Nephron (organoid): ENCODE data around the gene HNRNPR.
"Not testable (repeated sequence)": the region's sequence is repeated elsewhere in the genome, so short reads cannot be mapped to it uniquely, and the experiment has no call there.

Source experiments
- H3K27ac Mint-ChIP-seq, 3 experiments: 2 replicates each; pipeline ENCODE4 v1.8.0; 2020; ENCODE audit warnings: mixed read lengths in 3 of 3, mild to moderate bottlenecking in 2 of 3, moderate library complexity in 1 of 3
- H3K27me3 Mint-ChIP-seq: 2 replicates; pipeline ENCODE4 v1.8.0; 2021; ENCODE audit warnings: low read depth, mild to moderate bottlenecking, moderate library complexity, mixed read lengths
- H3K36me3 Mint-ChIP-seq: 2 replicates; pipeline ENCODE4 v1.8.0; 2020; ENCODE audit warnings: low read depth, mixed read lengths
- H3K4me1 Mint-ChIP-seq: 2 replicates; pipeline ENCODE4 v1.8.0; 2020; ENCODE audit warnings: mixed read lengths
- H3K4me3 Mint-ChIP-seq, 3 experiments: 2 replicates each; pipeline ENCODE4 v1.8.0; 2020; ENCODE audit warnings: mild to moderate bottlenecking in 3 of 3, mixed read lengths in 3 of 3, moderate library complexity in 2 of 3
- H3K9me3 Mint-ChIP-seq: 2 replicates; pipeline ENCODE4 v1.8.0; 2020; ENCODE audit warnings: mixed read lengths
- TF ChIP-seq, protein P1 (sequence below), 3 experiments: fragments of 200-600 bp; sonication (generic); IDR thresholded peaks; one replicate each; pipeline ENCODE4 v1.5.0; 2021; ENCODE audit warnings: antibody characterized with exemption in 3 of 3; ENCODE audit not compliant: unreplicated experiment in 3 of 3

The HNRNPR gene

GRCh38 chr1:23282957-23283356 lies 61.1 kb downstream of the HNRNPR start:
- Mint-ChIP-seq H3K4me3 (no peak overlapping the region), H3K27me3 (no peaks in the 10 kb centered on the region), H3K9me3 (no peaks in the 10 kb centered on the region), H3K27ac (no peak overlapping the region), H3K36me3 (peaks cover 76% of the 10 kb centered on the region), H3K4me1 (no peaks in the 10 kb centered on the region)
- TF ChIP-seq, protein P1, sequence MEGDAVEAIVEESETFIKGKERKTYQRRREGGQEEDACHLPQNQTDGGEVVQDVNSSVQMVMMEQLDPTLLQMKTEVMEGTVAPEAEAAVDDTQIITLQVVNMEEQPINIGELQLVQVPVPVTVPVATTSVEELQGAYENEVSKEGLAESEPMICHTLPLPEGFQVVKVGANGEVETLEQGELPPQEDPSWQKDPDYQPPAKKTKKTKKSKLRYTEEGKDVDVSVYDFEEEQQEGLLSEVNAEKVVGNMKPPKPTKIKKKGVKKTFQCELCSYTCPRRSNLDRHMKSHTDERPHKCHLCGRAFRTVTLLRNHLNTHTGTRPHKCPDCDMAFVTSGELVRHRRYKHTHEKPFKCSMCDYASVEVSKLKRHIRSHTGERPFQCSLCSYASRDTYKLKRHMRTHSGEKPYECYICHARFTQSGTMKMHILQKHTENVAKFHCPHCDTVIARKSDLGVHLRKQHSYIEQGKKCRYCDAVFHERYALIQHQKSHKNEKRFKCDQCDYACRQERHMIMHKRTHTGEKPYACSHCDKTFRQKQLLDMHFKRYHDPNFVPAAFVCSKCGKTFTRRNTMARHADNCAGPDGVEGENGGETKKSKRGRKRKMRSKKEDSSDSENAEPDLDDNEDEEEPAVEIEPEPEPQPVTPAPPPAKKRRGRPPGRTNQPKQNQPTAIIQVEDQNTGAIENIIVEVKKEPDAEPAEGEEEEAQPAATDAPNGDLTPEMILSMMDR (IDR thresholded peaks at IDR 0.05; ENCODE audit: unreplicated experiment in 3 of 3) = no peak

- TF ChIP-seq, protein P1 (IDR thresholded peaks at IDR 0.05; ENCODE audit: unreplicated experiment in 3 of 3) = no peak
- peaks cover 41% of the 10 kb centered on the region for H3K36me3 Mint-ChIP-seq
Observed at GRCh38 chr1:23278717-23279116, 65.4 kb downstream of the HNRNPR start.

DNA sequence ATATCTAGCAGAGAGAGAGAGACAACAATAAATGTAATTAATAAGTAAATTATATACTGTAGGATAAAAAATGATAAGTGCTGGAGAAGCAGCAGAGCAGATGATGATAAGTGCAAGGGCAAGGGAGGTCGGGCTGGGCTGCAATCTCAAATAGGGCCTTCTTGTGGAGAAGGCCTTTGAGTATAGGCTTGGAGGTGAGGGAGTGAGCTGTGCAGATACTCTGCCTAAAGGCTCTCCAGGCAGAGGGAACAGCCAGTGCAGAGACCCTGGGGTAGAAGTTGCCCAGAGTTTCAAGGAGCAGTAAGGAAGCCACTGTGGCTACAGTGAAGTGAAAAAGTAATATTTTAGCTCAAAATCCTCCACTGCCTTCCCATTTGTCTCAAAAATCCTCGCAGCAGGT lies 67.6 kb downstream of the HNRNPR start:
- H3K27me3 Mint-ChIP-seq = peaks cover 13% of the 10 kb centered on the region
- H3K36me3 Mint-ChIP-seq = peaks cover 28% of the 10 kb centered on the region
- H3K27ac Mint-ChIP-seq = no peak overlapping the region
- TF ChIP-seq, protein P1 (IDR thresholded peaks at IDR 0.05; ENCODE audit: unreplicated experiment in 3 of 3) = no peak
- peaks cover 1% of the 10 kb centered on the region for H3K9me3 Mint-ChIP-seq
- H3K4me3 Mint-ChIP-seq = no peak overlapping the region
- H3K4me1 Mint-ChIP-seq = peaks cover 7% of the 10 kb centered on the region

More at GRCh38 chr1:23278717-23279116, 65.4 kb downstream of the HNRNPR start:
- Mint-ChIP-seq H3K27me3 (peaks cover 10% of the 10 kb centered on the region), H3K4me1 (peaks cover 7% of the 10 kb centered on the region), H3K4me3 (no peak overlapping the region), H3K27ac (peak overlapping the region in 1 of 3 experiments; percentile 1), H3K9me3 (no peaks in the 10 kb centered on the region)

GRCh38 chr1:23274134-23274505 lies 70.0 kb downstream of the HNRNPR start:
- Mint-ChIP-seq H3K4me1 (peaks cover 7% of the 10 kb centered on the region), H3K4me3 (no peak overlapping the region), H3K27me3 (peaks cover 13% of the 10 kb centered on the region), H3K27ac (no peak overlapping the region), H3K36me3 (peaks cover 6% of the 10 kb centered on the region), H3K9me3 (peaks cover 4% of the 10 kb centered on the region)
- TF ChIP-seq, protein P1 (IDR thresholded peaks at IDR 0.05; ENCODE audit: unreplicated experiment in 3 of 3) = no peak

- Mint-ChIP-seq H3K4me3 (no peak overlapping the region), H3K36me3 (peaks cover under 1% of the 10 kb centered on the region), H3K27me3 (peaks cover 13% of the 10 kb centered on the region), H3K9me3 (peaks cover 4% of the 10 kb centered on the region), H3K27ac (peak overlapping the region in 1 of 3 experiments; percentile 65), H3K4me1 (peaks cover 7% of the 10 kb centered on the region)
- TF ChIP-seq, protein P1 (IDR thresholded peaks at IDR 0.05; ENCODE audit: unreplicated experiment in 3 of 3) = no peak
Observed at GRCh38 chr1:23273450-23274133, 70.5 kb downstream of the HNRNPR start.

DNA sequence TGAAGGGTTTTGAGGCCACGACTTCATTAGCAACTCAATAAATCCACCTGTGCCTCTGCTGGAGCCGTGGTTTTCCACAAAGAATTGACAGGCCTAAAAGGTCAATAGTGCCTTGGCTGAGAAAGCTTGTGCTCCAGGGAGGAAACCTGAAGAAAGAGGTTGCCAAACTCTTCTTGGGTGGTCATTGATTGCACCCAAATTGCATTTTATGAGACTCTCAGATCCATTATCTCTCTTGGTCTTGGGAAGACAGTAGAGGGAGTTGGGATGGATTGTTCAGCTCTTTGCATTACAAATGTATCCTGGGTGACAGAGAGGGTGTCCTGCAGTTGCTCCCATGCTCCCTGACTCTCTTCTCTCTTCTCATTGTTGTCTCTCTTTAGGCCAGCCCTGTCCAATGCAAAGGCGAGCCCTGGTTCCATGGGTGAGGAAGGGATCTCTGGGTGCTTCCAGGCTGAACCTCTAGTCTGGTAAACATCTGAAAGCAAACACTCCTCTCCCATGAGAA lies 80.7 kb downstream of the HNRNPR start:
- Mint-ChIP-seq H3K27me3 (peaks cover 4% of the 10 kb centered on the region), H3K36me3 (no peaks in the 10 kb centered on the region), H3K4me1 (no peaks in the 10 kb centered on the region), H3K27ac (no peak overlapping the region), H3K4me3 (no peak overlapping the region), H3K9me3 (peaks cover 2% of the 10 kb centered on the region)
- TF ChIP-seq, protein P1 (IDR thresholded peaks at IDR 0.05; ENCODE audit: unreplicated experiment in 3 of 3) = no peak

- not testable (repeated sequence) for H3K27ac Mint-ChIP-seq, H3K4me1 Mint-ChIP-seq, H3K36me3 Mint-ChIP-seq, H3K9me3 Mint-ChIP-seq, H3K27me3 Mint-ChIP-seq, H3K4me3 Mint-ChIP-seq
Observed at GRCh38 chr1:23258082-23258481, 86.0 kb downstream of the HNRNPR start.

GRCh38 chr1:23257371-23257770 lies 86.7 kb downstream of the HNRNPR start:
- H3K4me1 Mint-ChIP-seq, H3K4me3 Mint-ChIP-seq, H3K27ac Mint-ChIP-seq, H3K27me3 Mint-ChIP-seq, H3K36me3 Mint-ChIP-seq, H3K9me3 Mint-ChIP-seq: not testable (repeated sequence)
